ENCODE measurements around the gene JAG2.

JAG2 gene

GRCh38 chr14:105100910-105101309, 67.7 kb downstream of the JAG2 start:
- no peak overlapping the region for H3K4me3 ChIP-seq (ENCODE audit: low read depth, low read length)
- TF ChIP-seq, protein P1, sequence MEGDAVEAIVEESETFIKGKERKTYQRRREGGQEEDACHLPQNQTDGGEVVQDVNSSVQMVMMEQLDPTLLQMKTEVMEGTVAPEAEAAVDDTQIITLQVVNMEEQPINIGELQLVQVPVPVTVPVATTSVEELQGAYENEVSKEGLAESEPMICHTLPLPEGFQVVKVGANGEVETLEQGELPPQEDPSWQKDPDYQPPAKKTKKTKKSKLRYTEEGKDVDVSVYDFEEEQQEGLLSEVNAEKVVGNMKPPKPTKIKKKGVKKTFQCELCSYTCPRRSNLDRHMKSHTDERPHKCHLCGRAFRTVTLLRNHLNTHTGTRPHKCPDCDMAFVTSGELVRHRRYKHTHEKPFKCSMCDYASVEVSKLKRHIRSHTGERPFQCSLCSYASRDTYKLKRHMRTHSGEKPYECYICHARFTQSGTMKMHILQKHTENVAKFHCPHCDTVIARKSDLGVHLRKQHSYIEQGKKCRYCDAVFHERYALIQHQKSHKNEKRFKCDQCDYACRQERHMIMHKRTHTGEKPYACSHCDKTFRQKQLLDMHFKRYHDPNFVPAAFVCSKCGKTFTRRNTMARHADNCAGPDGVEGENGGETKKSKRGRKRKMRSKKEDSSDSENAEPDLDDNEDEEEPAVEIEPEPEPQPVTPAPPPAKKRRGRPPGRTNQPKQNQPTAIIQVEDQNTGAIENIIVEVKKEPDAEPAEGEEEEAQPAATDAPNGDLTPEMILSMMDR (IDR thresholded peaks at IDR 0.05; ENCODE audit: low read depth, low read length, missing control alignments): no peak
- no peak for DNase-seq (ENCODE audit: low read depth)
- in situ Hi-C loops (cut with HindIII; ENCODE audit: low sequenced_read_pairs): no loop called here

DNA sequence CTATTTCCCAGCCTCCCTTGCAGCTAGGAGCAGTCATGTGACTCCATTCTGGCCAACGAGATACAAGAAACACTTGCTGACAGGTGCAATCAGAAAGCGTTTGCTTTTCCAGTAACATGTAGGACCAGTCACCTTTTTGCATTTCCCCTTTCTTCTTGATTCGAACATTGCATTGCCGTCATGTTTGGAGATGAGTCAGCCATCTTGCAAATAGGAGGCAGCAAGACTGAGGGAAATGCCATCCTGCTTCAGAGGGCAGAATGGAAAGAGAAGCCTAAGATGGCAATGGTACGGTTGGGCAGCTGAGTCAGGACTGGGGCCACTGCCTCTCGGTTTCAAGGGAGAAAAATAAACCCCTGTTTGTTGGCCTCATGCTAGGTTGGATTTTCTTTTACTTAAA, 68.8 kb downstream of the JAG2 start:
- TF ChIP-seq, protein P1 (IDR thresholded peaks at IDR 0.05; ENCODE audit: low read depth, low read length, missing control alignments): no peak
- DNase-seq (ENCODE audit: low read depth): no peak
- H3K4me3 ChIP-seq (ENCODE audit: low read depth, low read length): no peak overlapping the region
- in situ Hi-C loops (cut with HindIII; ENCODE audit: low sequenced_read_pairs): no loop called here

GRCh38 chr14:105098316-105098715, 70.3 kb downstream of the JAG2 start:
- in situ Hi-C loops (cut with HindIII; ENCODE audit: low sequenced_read_pairs): no loop called here
- H3K4me3 ChIP-seq (ENCODE audit: low read depth, low read length): no peak overlapping the region
- no peak for DNase-seq (ENCODE audit: low read depth)
- TF ChIP-seq, protein P1 (IDR thresholded peaks at IDR 0.05; ENCODE audit: low read depth, low read length, missing control alignments): no peak

- no peak overlapping the region for H3K4me3 ChIP-seq (ENCODE audit: low read depth, low read length)
- in situ Hi-C loops (cut with HindIII; ENCODE audit: low sequenced_read_pairs): no loop called here
- no peak for DNase-seq (ENCODE audit: low read depth)
- TF ChIP-seq, protein P1 (IDR thresholded peaks at IDR 0.05; ENCODE audit: low read depth, low read length, missing control alignments): no peak
Measured at GRCh38 chr14:105097794-105098127, 70.8 kb downstream of the JAG2 start.

- TF ChIP-seq, protein P1 (IDR thresholded peaks at IDR 0.05; ENCODE audit: low read depth, low read length, missing control alignments): no peak
- in situ Hi-C loops (cut with HindIII; ENCODE audit: low sequenced_read_pairs): no loop called here
Measured at GRCh38 chr14:105096206-105096875, 72.2 kb downstream of the JAG2 start.

GRCh38 chr14:105095236-105095805, 73.3 kb downstream of the JAG2 start:
- TF ChIP-seq, protein P1 (IDR thresholded peaks at IDR 0.05; ENCODE audit: low read depth, low read length, missing control alignments): no peak
- DNase-seq (ENCODE audit: low read depth): no peak
- in situ Hi-C loops (cut with HindIII; ENCODE audit: low sequenced_read_pairs): no loop called here
- H3K4me3 ChIP-seq (ENCODE audit: low read depth, low read length): no peak overlapping the region

More at GRCh38 chr14:105096206-105096875, 72.2 kb downstream of the JAG2 start:
- no peak overlapping the region for H3K4me3 ChIP-seq (ENCODE audit: low read depth, low read length)
- DNase-seq (ENCODE audit: low read depth): no peak

Data from astrocyte of the cerebellum (primary cell).